Kidney tubule cell (primary cell): ENCODE measurements around the gene PLAAT5.
"Not testable (repeated sequence)": the region's sequence is repeated elsewhere in the genome, so short reads cannot be mapped to it uniquely, and the experiment has no call there.

Experiments used
- DNase-seq: peaks from one replicate; pipeline ENCODE4 v3.0.0-alpha.2; 2018; ENCODE audit warnings: low spot score

Gene PLAAT5

DNA sequence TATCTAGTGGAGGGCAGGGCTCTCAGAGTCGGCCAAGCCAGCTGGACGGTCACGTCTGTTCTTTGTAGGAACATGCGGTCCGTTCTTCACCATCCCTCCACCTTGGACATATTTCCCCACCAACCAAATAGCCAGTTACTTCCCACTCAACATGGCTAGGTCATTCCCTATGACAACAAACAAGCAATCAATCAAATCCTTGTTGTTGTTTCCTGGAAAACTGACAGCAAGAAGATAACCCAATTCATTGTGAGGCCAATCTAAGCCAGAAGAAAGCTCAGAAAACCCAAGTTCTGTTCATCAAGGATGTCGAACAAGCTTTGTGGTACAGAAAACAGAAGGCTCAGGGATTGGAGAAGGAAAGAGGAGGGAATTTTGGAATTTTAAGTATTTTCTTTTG is 10.9 kb downstream of the PLAAT5 start:
- no peak for DNase-seq

DNA sequence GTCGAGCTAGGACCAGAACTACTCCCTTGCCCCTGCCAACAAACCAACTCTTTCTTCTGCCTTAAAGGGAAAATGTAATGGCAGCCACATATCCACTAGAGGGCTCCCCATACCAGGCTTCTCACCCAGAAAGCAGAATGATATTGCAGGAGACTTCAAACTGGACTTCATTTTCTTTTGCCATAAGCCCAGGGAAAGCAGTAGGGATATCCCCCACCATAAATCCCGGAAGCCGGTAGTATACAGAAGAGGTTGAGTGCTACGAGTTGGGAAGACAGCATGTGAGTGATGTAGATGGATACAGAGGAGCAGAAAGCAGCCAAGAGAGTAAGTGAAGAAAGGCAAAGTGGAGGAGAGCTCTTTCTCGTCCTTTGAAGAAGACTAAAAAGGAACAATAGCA is 12.1 kb downstream of the PLAAT5 start:
- peak; percentile 82 for DNase-seq

DNA sequence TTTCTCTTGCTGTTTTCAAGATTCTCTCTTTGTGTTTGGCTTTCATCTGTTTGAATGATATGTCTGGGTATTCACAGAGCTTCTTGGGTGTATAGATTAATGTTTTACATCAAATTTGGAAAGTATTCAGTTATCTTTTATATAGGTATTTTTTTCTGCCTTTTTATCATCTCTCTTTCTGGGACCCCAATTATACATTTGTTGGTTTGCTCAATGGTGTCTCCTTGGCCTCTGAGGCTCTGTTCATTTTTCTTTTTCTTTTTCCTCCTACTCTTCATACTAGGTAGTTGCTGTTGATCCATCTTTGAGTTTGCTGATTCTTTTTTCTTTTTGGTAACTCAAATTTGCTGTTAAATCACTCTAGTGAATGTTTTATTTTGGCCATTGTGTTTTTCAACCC is 14.3 kb downstream of the PLAAT5 start:
- DNase-seq, result no peak

DNA sequence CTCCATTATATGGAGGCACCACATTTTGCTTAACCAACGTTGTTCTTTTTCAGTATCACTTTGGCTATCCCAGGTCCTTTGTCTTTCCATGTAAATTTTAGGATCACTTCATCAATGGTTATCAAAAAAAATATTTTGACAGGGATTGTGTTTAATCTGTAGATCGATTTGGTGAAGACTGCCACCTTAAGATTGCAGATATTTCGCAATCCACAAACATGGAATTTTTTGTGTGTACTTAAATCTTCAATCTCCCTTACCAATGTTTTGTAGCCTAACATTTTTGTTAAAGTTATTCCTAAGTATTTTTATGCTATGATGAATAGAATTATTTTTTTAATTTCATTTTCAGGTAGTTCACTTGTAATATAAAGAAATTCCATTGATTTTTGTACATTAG is 18.6 kb downstream of the PLAAT5 start:
- no peak for DNase-seq

DNA sequence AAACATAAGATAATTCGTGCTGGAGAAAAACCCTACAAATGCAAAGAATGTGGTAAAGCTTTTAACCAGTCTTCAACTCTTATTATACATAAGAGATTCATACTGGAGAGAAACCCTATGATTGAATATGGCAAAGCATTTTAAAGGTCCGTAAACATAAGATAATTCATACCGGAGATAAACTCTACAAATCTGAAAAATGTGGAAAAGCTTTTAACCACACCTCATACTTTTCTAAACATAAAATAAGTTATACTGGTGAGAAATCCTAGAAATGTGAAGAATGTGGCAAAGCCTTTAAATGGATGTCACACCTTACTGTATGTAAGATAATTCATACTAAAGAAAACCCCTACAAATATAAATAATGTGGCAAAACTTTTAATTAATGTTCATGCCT is 20.7 kb downstream of the PLAAT5 start:
- DNase-seq, result no peak

DNA sequence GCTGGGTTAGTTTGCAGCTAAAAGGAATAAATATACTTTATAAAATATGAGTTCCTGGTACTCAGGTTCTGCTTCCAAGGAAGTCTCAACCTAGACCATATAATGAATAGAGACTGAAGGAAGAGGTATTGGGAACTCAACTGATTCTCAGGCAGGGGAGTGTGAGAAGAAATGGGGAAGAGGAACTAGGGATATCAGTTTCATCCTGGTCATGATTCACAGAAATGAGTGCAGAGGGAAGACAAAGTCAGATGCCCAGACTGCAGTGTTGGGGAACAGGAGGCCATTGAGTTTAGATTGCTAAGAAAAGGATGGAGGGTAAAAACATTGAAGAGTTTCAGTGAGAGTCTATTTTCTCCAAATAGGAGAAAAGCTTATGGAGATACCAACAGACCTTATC is 28.8 kb downstream of the PLAAT5 start:
- no peak for DNase-seq

DNA sequence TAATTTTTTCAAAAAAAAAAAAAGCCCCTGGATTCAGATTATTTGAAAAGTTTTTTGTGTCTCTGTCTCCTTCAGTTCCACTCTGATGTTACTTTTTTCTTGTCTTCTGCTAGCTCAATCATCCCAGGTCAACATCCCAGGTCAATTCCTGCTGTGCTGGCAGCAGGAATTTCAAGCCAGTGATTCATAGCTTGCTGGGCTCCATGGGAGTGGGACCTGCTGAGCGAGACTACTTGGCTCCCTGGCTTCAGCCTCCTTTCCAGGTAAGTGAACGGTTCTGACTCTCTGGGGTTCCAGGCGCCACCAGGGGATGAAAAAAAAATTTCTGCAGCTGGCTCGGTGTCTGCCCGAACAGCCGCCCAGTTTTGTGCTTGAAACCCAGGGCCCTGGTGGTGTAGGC is 31.4 kb downstream of the PLAAT5 start:
- peak; percentile 44 for DNase-seq

DNA sequence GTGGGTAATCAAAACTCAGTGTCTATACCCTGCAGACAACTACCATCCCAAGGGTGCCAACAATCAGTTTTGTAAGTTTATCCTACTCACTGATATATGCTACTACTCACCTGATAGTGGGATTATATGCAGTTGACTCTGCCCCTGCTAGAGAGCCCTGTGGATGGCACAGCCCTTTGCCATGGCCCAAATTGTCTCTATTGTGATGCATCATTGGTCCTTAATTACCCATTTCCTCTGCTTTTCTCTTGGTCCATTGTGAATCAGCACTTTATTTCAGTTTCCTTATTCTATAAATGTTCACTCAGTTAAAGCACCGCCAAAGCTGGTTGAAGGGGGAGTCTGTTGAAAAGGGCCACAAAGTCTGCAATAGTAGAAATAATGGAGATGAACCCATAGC is 42.3 kb downstream of the PLAAT5 start:
- no peak for DNase-seq

DNA sequence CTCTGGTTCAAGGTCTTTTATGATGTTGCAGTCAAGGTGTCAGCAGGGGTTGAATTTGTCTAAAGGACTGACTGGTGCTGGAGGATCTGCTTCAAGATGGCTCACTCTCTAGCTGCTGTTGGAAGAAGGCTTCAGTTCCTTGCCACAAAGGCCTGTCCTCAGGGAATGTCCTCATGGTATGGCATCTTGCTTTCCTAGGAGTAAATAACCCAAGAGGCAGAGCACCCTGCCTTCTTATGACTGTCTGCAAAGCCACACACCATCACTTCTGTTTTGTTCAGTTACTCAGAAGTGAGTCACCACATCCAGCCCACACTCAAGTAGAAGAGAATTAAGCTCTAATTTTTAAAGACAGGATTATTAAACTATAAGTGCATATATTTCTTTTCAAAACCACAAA is 45.2 kb downstream of the PLAAT5 start:
- peak; percentile 56 for DNase-seq

DNA sequence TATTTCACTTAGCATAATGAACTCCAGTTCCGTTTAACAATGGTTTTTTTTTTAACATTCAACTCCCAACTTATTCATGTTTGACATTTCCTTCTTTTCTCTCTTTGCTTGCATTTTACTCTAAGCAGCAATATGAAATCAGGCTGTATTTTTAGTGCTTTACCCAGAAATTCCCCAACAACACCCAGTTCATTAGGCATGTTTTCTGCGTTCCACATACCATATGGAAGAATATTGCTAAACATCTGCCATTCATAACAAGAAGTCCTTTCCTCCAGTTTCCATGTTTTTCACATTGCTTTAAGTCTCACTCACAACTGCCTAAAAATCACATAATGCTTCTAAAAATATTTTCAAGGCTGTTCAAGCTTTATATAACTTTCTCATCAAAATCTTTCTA is 45.8 kb downstream of the PLAAT5 start:
- DNase-seq, result no peak

DNA sequence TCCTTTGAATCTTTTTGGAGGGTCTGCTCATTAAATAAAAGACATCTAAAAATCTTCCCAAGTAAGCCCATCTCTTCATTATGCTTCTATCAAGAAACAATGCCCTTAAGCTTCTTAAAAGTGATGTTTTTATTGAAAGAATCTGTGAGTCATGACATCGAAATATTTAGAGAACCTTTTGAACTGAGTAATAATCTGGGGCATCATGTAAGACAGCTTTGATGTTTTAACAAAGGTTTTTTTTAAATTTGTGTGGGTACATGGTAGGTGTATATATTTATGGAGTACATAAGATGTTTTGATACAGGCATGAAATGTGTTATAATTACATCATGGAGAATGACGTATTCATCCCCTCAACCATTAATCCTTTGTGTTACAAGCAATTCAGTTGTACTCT is 46.8 kb downstream of the PLAAT5 start:
- no peak for DNase-seq

DNA sequence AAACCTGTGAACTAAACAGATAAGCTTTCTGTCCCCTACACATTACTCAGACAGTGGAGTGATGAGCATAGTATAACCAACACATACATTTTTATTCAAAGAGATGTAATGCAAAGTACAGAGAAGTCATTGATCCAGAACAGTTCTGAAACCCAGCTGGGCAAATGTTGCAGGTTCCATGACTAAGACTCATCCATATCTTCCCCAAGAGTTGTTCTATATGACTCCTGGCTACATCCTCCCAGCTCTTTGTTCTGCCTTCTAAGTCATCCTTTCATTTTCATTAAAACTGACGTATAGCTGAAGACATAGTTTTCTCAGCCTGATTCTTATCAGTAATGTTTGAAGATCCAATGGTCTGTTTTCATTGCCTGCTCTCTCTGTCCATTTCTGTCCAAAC is 47.3 kb downstream of the PLAAT5 start:
- no peak for DNase-seq

DNA sequence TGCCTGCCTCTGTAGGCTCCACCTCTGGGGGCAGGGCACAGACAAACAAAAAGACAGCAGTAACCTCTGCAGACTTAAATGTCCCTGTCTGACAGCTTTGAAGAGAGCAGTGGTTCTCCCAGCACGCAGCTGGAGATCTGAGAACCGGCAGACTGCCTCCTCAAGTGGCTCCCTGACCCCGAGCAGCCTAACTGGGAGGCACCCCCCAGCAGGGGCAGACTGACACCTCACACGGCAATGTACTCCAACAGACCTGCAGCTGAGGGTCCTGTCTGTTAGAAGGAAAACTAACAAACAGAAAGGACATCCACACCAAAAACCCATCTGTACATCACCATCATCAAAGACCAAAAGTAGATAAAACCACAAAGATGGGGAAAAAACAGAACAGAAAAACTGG is 55.1 kb downstream of the PLAAT5 start:
- DNase-seq, result not testable (repeated sequence)

DNA sequence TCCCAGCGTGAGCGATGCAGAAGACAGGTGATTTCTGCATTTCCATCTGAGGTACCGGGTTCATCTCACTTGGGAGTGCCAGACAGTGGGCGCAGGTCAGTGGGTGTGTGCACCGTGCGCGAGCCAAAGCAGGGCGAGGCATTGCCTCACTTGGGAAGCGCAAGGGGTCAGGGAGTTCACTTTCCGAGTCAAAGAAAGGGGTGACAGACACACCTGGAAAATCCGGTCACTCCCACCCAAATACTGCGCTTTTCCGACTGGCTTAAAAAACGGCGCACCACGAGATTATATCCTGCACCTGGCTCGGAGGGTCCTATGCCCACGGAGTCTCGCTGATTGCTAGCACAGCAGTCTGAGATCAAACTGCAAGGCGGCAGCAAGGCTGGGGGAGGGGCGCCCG is 55.6 kb downstream of the PLAAT5 start:
- not testable (repeated sequence) for DNase-seq

DNA sequence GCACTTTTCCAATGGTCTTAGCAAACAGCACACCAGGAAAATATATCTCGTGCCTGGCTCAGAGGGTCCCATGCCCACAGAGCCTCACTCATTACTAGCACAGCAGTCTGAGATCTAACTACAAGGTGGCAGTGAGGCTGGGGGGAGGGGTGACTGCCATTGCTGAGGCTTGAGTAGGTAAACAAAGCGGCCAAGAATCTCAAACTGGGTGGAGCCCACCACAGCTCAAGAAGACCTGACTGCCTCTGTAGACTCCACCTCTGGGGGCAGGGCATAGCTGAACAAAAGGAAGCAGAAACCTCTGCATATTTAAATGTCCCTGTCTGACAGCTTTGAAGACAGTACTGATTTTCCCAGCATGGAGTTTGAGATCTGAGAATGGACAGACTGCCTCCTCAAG is 60.2 kb downstream of the PLAAT5 start:
- DNase-seq, result not testable (repeated sequence)

DNA sequence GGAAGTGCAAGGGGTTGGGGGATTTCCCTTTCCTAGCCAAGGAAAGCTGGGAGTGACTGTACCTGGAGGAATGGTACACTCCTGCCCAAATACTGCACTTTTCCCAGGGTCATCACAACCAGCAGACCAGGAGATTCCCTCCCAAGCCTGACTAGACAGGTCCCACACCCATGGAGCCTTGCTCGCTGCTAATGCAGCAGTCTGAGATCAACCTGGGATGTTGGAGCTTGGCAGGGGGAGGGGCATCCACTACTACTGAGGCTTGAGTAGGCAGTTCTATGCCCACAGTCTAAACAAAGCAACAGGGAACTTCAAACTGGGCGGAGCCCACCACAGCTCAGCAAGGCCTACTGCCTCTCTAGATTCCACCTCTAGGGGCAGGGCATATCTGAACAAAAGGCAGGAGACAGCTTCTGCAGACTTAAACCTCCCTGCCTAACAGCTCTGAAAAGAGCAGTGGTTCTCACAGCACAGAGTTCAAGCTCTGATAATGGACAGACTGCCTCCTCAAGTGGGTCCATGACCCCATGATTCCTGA is 62.9 kb downstream of the PLAAT5 start:
- DNase-seq, result no peak

DNA sequence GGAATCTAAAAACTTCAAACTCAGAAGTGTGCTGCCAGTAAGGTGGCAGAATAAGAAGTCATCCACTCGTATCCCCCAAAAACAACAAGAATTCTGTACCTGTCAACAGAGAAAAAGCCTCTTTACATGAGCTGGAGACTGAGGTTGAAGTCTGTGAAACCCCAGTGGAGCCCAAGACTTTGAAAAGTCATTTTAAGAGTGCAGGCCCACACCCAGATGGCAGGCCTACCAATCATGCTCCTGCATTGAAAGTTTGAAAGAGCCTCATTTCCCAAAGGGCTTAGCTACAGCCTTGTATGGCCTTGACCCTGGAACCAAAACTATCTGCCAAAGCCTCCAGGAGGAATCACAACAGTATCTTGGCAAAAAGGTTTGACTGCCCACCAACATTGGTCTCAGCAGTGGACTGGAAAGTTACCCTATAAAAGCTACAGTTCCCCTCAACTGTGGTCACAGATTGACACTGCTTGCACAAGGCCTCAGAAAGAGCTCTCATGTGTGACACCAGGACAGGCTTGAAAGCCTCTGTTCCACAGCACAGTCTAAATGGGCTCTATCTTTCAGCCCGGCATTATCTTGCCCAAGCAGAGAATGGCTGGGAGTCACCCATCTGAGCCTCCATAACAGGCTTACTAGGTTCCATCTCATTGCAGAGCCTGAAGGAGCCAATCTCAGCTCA is 73.7 kb downstream of the PLAAT5 start:
- DNase-seq, result no peak
